HepG2 (cell line): ENCODE data around the gene CTNNAL1. TPM values are rescaled to one million over a fixed set of nuclear protein-coding genes. Genes with fewer than 3 reads are reported as not detected.
A peak's percentile ranks its signal among the peaks of the same experiment; 100 is the strongest.

ENCODE experiments used
- ATAC-seq: fragments of 200-7000 bp; cut with Tn5 transposase; 3 replicates; pipeline ENCODE4 v1.9.1; 2020; ENCODE audit warnings: mild to moderate bottlenecking, moderate library complexity
- BruUV-seq: library from RNA; stranded (reverse); fragments of 400-500 nt; replicated peaks from 2 replicates; lab custom pipeline; 2021; lab: Mats Ljungman, UMichigan
- CTCF ChIA-PET: fragments of 300-600 bp; formaldehyde crosslinking; extraction: SDS; loops from one replicate; lab custom pipeline; 2021; ENCODE audit warnings: low total read pairs, inconsistent platforms, low intra/inter-chr PET ratio; lab: Yijun Ruan, JAX
- POLR2A ChIA-PET: fragments of 350-600 bp; sonication (Branson Sonifier 250); formaldehyde crosslinking; loops from one replicate; lab custom pipeline; 2020; ENCODE audit warnings: antibody characterized with exemption, inconsistent platforms; lab: Yijun Ruan, JAX
- DNase-seq: peaks from one replicate; pipeline ENCODE4 v3.0.0-alpha.2; 2015; ENCODE audit warnings: low spot score
- FAIRE-seq: peaks from 3 replicates; lab custom pipeline; 2011; peaks lifted over from hg19 to GRCh38; lab: Jason Lieb, UNC
- H2AFZ ChIP-seq: one replicate; pipeline ENCODE4 v1.6.1; 2011; ENCODE audit warnings: low read length, inconsistent platforms
- H3K27ac ChIP-seq: fragments of 300-600 bp; 3 replicates; pipeline ENCODE4 v1.8.0; 2011; ENCODE audit warnings: mixed run types, mild to moderate bottlenecking, mixed read lengths, low read length, inconsistent platforms; ENCODE audit not compliant: insufficient read depth; ENCODE audit errors: extremely low read length
- H3K27me3 ChIP-seq, 2 experiments: fragments of 200-600 bp in 1 of 2; 2 replicates in 1 of 2; 3 replicates in 1 of 2; pipeline versions ENCODE4 v1.6.0 to v1.8.0; 2011; ENCODE audit warnings: low read length in 2 of 2, mild to moderate bottlenecking in 2 of 2, moderate library complexity in 2 of 2, inconsistent platforms in 1 of 2; ENCODE audit not compliant: insufficient read depth in 2 of 2, control insufficient read depth in 1 of 2
- H3K36me3 ChIP-seq, 2 experiments: fragments of 200-600 bp in 1 of 2; replicated peaks in 1 of 2; 2 replicates in 1 of 2; 3 replicates in 1 of 2; pipeline versions ENCODE4 v1.5.1 to v1.8.0; 2011; ENCODE audit warnings: low read length in 2 of 2, inconsistent platforms in 1 of 2; ENCODE audit not compliant: insufficient read depth in 2 of 2, control insufficient read depth in 1 of 2
- H3K4me1 ChIP-seq: 2 replicates; pipeline ENCODE4 v1.5.1; 2012; ENCODE audit warnings: low read length, inconsistent platforms; ENCODE audit not compliant: insufficient read depth
- H3K4me2 ChIP-seq: 2 replicates; pipeline ENCODE4 v1.6.0; 2011; ENCODE audit warnings: low read depth, low read length, inconsistent platforms
- H3K4me3 ChIP-seq, 3 experiments: fragments of 200-600 bp in 1 of 3; sonication (generic), shearing (Covaris generic) in 1 of 3; replicated peaks in 1 of 3; 2 replicates each; pipeline ENCODE4 v1.5.1; 2011 to 2016; ENCODE audit warnings: low read length in 3 of 3, inconsistent platforms in 2 of 3, low read depth in 2 of 3, mild to moderate bottlenecking in 2 of 3, control low read depth in 1 of 3, mixed read lengths in 1 of 3; ENCODE audit not compliant: insufficient read depth in 1 of 3
- H3K79me2 ChIP-seq: one replicate; pipeline ENCODE4 v1.6.1; 2011; ENCODE audit warnings: low read length, inconsistent platforms; ENCODE audit not compliant: insufficient read depth
- H3K9ac ChIP-seq: 2 replicates; pipeline ENCODE4 v1.6.0; 2011; ENCODE audit warnings: mild to moderate bottlenecking, low read depth, low read length, inconsistent platforms; ENCODE audit not compliant: insufficient read depth
- H3K9me3 ChIP-seq: 2 replicates; pipeline ENCODE4 v1.5.1; 2012; ENCODE audit warnings: mild to moderate bottlenecking, low read length
- H4K20me1 ChIP-seq: 2 replicates; pipeline ENCODE4 v1.6.0; 2011; ENCODE audit warnings: inconsistent platforms, mild to moderate bottlenecking, low read length, moderate library complexity; ENCODE audit not compliant: insufficient read depth
- FOXP1 ChIP-seq, 2 experiments: fragments of 450-650 bp in 1 of 2; IDR thresholded peaks; 2 replicates each; pipeline ENCODE4 v1.6.1; 2017 to 2018; ENCODE audit warnings: antibody characterized with exemption in 1 of 2
- GATAD2A ChIP-seq: IDR thresholded peaks from 2 replicates; pipeline ENCODE4 v1.6.1; 2016
- LCORL ChIP-seq, 2 experiments: fragments of 450-650 bp in 1 of 2; sonication (generic) in 1 of 2; formaldehyde crosslinking in 1 of 2; IDR thresholded peaks; 2 replicates each; pipeline versions ENCODE4 v1.5.0 to v1.6.1; 2017 to 2020; ENCODE audit warnings: antibody characterized with exemption in 1 of 2, missing genetic modification reagents in 1 of 2
- MZF1 ChIP-seq: sonication (generic); formaldehyde crosslinking; IDR thresholded peaks from 2 replicates; pipeline ENCODE4 v1.8.1; 2023; ENCODE audit warnings: mild to moderate bottlenecking, missing genetic modification reagents, borderline replicate concordance
- NCOA2 ChIP-seq: sonication (generic); formaldehyde crosslinking; IDR thresholded peaks from 2 replicates; pipeline ENCODE4 v1.8.0; 2022; ENCODE audit warnings: inconsistent platforms
- NR2F6 ChIP-seq, 2 experiments: IDR thresholded peaks; 2 replicates each; pipeline ENCODE4 v1.6.1; 2016; ENCODE audit warnings: antibody characterized with exemption in 1 of 2, mild to moderate bottlenecking in 1 of 2
- SOX5 ChIP-seq: IDR thresholded peaks from 2 replicates; pipeline ENCODE4 v1.6.1; 2016; ENCODE audit warnings: borderline replicate concordance
- ZNF180 ChIP-seq: sonication (generic); formaldehyde crosslinking; IDR thresholded peaks from 2 replicates; pipeline ENCODE4 v1.4.0; 2020; ENCODE audit warnings: low read depth, missing genetic modification reagents, borderline replicate concordance
- ZNF335 ChIP-seq: sonication (generic); formaldehyde crosslinking; IDR thresholded peaks from 2 replicates; pipeline ENCODE4 v1.4.0; 2020; ENCODE audit warnings: missing genetic modification reagents
- ZNF720 ChIP-seq: sonication (generic); formaldehyde crosslinking; IDR thresholded peaks from 2 replicates; pipeline ENCODE4 v1.4.0; 2020; ENCODE audit warnings: missing genetic modification reagents
- WGBS: methylation state at CpG from one replicate; pipeline ENCODE4 v1.1.6; 2017; ENCODE audit warnings: low lambda C conversion rate; 5-methylcytosine and 5-hydroxymethylcytosine counted together
- in situ Hi-C: cut with HindIII; loops from 2 replicates; pipeline ENCODE4 v1.10.0; 2017; ENCODE audit warnings: low pct_unique_long_range_greater_than_20kb; ENCODE audit not compliant: extremely low pct_ligation_motif_present
- intact Hi-C: fragments of 100-400 bp; cut with micrococcal nuclease; formaldehyde crosslinking; loops from one replicate; pipeline ENCODE4 v1.10.0; 2022; ENCODE audit not compliant: unreplicated experiment
- polyA plus RNA-seq, 8 experiments: library from polyadenylated mRNA; depleted of rRNA in 3 of 8; stranded (reverse) in 7 of 8; unstranded in 1 of 8; fragments of >200 nt; fragmentation: Illumina TruSeq in 4 of 8; extraction: Trizol in 4 of 8; gene quantifications; 2 replicates each; pipeline versions ENCODE4 v1.2.1 to v1.2.3, GENCODE V29; 2011 to 2016; ENCODE audit warnings: low read depth in 4 of 8, missing spikeins in 1 of 8, mixed read lengths in 1 of 8; ENCODE audit not compliant: insufficient read depth in 1 of 8
- total RNA-seq, 5 experiments: library from RNA; depleted of rRNA; stranded (reverse); fragments of >200 nt; fragmentation: Illumina TruSeq; extraction: Trizol; gene quantifications; 2 replicates each; pipeline ENCODE4 v1.2.3, GENCODE V29; 2016; ENCODE audit warnings: low read depth in 1 of 5
- TF ChIP-seq, protein P1 (sequence below): sonication (generic); formaldehyde crosslinking; IDR thresholded peaks from 2 replicates; pipeline ENCODE4 v1.8.0; 2022; ENCODE audit warnings: mild to moderate bottlenecking, missing genetic modification reagents
- TF ChIP-seq, protein P2 (sequence below): sonication (generic); formaldehyde crosslinking; IDR thresholded peaks from 2 replicates; pipeline ENCODE4 v1.4.0; 2020; ENCODE audit warnings: mild to moderate bottlenecking, missing genetic modification reagents, borderline replicate concordance
- TF ChIP-seq, protein P3 (sequence below): sonication (generic); formaldehyde crosslinking; conservative IDR thresholded peaks from 2 replicates; pipeline ENCODE4 v1.4.0; 2020; ENCODE audit warnings: mild to moderate bottlenecking, missing genetic modification reagents, moderate library complexity

CTNNAL1 gene
- total and polyA plus RNA-seq, 2 of the 13 experiments (the other 11 are each of a cell fraction or from before 2014, with no cell fraction given): 32.0 to 162 TPM

GRCh38 chr9:108897324-108898096 lies 115.8 kb downstream of the CTNNAL1 start:
- ChIA-PET CTCF (no interaction called here), POLR2A (interaction anchor here (3.2 kb wide), 1 partner anchor 12 kb away, joined by 20 read pairs; no protein-coding TSS in a partner anchor)
- H3K9me3 ChIP-seq: no peaks in the 10 kb centered on the region
- peak; percentile 8; the same call in 1 of the 3 replicates for ATAC-seq
- no peak overlapping the region for H3K4me3 ChIP-seq
- WGBS: 74% methylated on average over 2 of the region's 2 CpGs
- H4K20me1 ChIP-seq: no peaks in the 10 kb centered on the region
- peaks cover 82% of the 10 kb centered on the region for H3K4me1 ChIP-seq
- H3K27me3 ChIP-seq: no peaks in the 10 kb centered on the region
- no peak overlapping the region for H3K4me2 ChIP-seq
- H3K79me2 ChIP-seq: no peaks in the 10 kb centered on the region
- peak overlapping the region; percentile 55 for H3K27ac ChIP-seq
- peak; percentile 21 for FAIRE-seq
- intact Hi-C loops (no loop called here), in situ Hi-C loops (no loop called here)
- peak; percentile 18 for DNase-seq
- BruUV-seq: no TSS peak
- no peak overlapping the region for H3K9ac ChIP-seq
- peaks cover 19 to 84% of the 10 kb centered on the region in 2 experiments for H3K36me3 ChIP-seq
- H2AFZ ChIP-seq: no peak overlapping the region
- TF ChIP-seq ZNF720 (CRISPR knock-in tag): no peak
- peak; percentile 10; the same call in 1 of the 2 replicates for TF ChIP-seq NR2F6 (IDR thresholded peaks at IDR 0.05)
- no peak for TF ChIP-seq NR2F6 (CRISPR knock-in tag; IDR thresholded peaks at IDR 0.05)
- TF ChIP-seq ZNF335 (CRISPR knock-in tag): no peak
- TF ChIP-seq, protein P1, sequence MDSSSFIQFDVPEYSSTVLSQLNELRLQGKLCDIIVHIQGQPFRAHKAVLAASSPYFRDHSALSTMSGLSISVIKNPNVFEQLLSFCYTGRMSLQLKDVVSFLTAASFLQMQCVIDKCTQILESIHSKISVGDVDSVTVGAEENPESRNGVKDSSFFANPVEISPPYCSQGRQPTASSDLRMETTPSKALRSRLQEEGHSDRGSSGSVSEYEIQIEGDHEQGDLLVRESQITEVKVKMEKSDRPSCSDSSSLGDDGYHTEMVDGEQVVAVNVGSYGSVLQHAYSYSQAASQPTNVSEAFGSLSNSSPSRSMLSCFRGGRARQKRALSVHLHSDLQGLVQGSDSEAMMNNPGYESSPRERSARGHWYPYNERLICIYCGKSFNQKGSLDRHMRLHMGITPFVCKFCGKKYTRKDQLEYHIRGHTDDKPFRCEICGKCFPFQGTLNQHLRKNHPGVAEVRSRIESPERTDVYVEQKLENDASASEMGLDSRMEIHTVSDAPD (CRISPR knock-in tag): no peak
- TF ChIP-seq LCORL (IDR thresholded peaks at IDR 0.05): no peak
- 0 out of 2 replicates have a peak, but pooled peaks have one; percentile 17 for TF ChIP-seq LCORL (CRISPR knock-in tag; IDR thresholded peaks at IDR 0.05)
- TF ChIP-seq, protein P2, sequence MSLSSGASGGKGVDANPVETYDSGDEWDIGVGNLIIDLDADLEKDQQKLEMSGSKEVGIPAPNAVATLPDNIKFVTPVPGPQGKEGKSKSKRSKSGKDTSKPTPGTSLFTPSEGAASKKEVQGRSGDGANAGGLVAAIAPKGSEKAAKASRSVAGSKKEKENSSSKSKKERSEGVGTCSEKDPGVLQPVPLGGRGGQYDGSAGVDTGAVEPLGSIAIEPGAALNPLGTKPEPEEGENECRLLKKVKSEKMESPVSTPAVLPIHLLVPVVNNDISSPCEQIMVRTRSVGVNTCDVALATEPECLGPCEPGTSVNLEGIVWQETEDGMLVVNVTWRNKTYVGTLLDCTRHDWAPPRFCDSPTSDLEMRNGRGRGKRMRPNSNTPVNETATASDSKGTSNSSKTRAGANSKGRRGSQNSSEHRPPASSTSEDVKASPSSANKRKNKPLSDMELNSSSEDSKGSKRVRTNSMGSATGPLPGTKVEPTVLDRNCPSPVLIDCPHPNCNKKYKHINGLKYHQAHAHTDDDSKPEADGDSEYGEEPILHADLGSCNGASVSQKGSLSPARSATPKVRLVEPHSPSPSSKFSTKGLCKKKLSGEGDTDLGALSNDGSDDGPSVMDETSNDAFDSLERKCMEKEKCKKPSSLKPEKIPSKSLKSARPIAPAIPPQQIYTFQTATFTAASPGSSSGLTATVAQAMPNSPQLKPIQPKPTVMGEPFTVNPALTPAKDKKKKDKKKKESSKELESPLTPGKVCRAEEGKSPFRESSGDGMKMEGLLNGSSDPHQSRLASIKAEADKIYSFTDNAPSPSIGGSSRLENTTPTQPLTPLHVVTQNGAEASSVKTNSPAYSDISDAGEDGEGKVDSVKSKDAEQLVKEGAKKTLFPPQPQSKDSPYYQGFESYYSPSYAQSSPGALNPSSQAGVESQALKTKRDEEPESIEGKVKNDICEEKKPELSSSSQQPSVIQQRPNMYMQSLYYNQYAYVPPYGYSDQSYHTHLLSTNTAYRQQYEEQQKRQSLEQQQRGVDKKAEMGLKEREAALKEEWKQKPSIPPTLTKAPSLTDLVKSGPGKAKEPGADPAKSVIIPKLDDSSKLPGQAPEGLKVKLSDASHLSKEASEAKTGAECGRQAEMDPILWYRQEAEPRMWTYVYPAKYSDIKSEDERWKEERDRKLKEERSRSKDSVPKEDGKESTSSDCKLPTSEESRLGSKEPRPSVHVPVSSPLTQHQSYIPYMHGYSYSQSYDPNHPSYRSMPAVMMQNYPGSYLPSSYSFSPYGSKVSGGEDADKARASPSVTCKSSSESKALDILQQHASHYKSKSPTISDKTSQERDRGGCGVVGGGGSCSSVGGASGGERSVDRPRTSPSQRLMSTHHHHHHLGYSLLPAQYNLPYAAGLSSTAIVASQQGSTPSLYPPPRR (CRISPR knock-in tag): 0 out of 2 replicates have a peak, but pooled peaks have one; percentile 15
- peak; percentile 70 for TF ChIP-seq GATAD2A (CRISPR knock-in tag)
- peak; percentile 20; the same call in 1 of the 2 replicates for TF ChIP-seq SOX5 (CRISPR knock-in tag)
- no peak for TF ChIP-seq FOXP1 (IDR thresholded peaks at IDR 0.05)
- TF ChIP-seq FOXP1 (CRISPR knock-in tag; IDR thresholded peaks at IDR 0.05): peak; percentile 69; the same call in 1 of the 2 replicates
- TF ChIP-seq, protein P3, sequence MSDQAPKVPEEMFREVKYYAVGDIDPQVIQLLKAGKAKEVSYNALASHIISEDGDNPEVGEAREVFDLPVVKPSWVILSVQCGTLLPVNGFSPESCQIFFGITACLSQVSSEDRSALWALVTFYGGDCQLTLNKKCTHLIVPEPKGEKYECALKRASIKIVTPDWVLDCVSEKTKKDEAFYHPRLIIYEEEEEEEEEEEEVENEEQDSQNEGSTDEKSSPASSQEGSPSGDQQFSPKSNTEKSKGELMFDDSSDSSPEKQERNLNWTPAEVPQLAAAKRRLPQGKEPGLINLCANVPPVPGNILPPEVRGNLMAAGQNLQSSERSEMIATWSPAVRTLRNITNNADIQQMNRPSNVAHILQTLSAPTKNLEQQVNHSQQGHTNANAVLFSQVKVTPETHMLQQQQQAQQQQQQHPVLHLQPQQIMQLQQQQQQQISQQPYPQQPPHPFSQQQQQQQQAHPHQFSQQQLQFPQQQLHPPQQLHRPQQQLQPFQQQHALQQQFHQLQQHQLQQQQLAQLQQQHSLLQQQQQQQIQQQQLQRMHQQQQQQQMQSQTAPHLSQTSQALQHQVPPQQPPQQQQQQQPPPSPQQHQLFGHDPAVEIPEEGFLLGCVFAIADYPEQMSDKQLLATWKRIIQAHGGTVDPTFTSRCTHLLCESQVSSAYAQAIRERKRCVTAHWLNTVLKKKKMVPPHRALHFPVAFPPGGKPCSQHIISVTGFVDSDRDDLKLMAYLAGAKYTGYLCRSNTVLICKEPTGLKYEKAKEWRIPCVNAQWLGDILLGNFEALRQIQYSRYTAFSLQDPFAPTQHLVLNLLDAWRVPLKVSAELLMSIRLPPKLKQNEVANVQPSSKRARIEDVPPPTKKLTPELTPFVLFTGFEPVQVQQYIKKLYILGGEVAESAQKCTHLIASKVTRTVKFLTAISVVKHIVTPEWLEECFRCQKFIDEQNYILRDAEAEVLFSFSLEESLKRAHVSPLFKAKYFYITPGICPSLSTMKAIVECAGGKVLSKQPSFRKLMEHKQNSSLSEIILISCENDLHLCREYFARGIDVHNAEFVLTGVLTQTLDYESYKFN: 0 out of 2 replicates have a peak, but pooled peaks have one; percentile 20
- no peak for TF ChIP-seq ZNF180
- TF ChIP-seq NCOA2: peak; percentile 51; the same call in 1 of the 2 replicates
- TF ChIP-seq MZF1 (CRISPR knock-in tag): peak; percentile 97
